NCI-H82 treated with DMSO at 0.1 percent for 48 hours (cell line): Measurements from ENCODE around the gene GSN.

Experiments used
- DNase-seq: peaks from one replicate; lab custom pipeline; 2025; ENCODE audit not compliant: unreplicated experiment; lab: John Stamatoyannopoulos, UW

The GSN gene

GRCh38 chr9:121272401-121272948, 4.5 kb downstream of the GSN start:
- DNase-seq, result no peak

- DNase-seq, result no peak
Observed at GRCh38 chr9:121273064-121273775, 5.3 kb downstream of the GSN start.

GRCh38 chr9:121274851-121275250, 6.9 kb downstream of the GSN start:
- no peak for DNase-seq

GRCh38 chr9:121275781-121276658, 8.1 kb downstream of the GSN start:
- no peak for DNase-seq

GRCh38 chr9:121277026-121277425, 9.1 kb downstream of the GSN start:
- no peak for DNase-seq

- DNase-seq, result no peak
Observed at GRCh38 chr9:121277518-121278295, 9.7 kb downstream of the GSN start.

GRCh38 chr9:121278477-121279261, 10.7 kb downstream of the GSN start:
- peak; percentile 29 for DNase-seq

GRCh38 chr9:121279776-121280388, 11.9 kb downstream of the GSN start:
- no peak for DNase-seq

- DNase-seq, result no peak
Observed at GRCh38 chr9:121280715-121281613, 13.0 kb downstream of the GSN start.

DNA sequence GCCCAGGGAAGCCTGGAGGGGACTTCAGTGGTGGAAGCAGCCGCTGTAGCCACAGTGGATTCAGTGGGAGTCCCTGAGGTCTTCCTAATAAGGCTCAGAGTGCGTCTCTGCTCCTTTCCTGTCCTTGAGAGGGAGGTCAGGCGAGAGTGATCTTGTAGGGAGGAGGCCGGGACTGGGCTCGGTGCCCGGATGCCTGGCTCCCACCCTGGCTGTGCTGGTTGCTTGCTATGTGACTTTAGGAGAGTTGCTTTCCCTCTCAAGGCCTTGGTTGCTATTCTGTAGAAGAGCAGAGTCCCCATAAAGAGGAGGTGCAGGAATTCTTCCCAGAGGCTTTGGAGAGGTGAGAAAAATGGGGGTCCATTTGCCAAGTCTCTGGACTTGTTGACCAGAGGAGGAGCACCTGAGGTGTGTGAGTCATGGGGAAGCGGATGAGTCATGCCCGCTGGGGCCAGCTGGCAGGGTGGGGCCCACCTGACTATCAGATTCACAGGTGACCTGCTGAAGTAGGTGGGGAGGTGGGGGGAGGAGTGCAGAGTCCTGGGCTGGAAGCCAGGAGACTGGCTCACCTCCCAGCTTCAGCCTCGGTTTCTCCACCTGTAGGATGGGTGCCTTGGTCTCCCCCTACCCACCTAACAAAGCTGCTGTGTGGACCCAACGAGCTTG, 13.8 kb downstream of the GSN start:
- no peak for DNase-seq

DNA sequence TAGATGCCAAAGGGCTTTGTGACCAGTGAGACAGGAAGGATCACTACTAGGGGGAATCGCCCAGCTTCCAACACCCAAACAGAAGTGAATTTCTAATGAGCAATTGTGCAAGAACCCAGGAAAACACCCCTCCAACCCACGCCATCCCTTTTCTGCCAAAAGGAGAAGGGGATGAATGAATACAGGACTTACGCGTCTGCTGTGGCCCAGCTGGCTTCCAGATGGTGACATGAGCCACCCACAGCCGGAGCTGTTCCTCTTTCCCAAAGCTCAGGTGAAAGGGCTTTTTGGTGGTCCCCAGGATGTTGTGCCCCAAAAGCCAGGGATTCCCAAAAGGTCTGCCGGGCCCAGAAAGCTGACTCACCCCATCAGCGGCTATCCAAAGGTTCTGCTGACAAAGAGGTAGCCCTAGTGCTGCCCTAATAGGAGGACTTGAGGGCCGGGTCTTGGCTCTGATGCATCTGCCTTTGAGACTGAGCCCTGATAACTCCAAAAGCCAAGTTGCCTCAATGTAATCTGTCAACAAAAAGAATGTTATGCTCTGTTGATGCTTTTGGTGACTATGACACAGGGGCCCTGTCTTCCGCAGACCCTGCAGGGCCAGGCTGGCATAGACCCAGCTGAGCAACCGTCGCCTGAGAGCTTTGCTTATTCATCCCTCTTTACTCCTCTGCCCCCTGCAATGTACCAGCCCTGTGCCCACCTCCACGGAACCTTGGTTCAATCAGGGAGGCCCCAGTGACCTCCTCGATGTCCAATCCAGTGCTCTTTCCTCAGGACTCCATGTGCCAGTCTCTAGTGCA, 14.5 kb downstream of the GSN start:
- no peak for DNase-seq

GRCh38 chr9:121283080-121283398, 15.1 kb downstream of the GSN start:
- no peak for DNase-seq

GRCh38 chr9:121283856-121284732, 16.1 kb downstream of the GSN start:
- no peak for DNase-seq

GRCh38 chr9:121284733-121285451, 16.9 kb downstream of the GSN start:
- no peak for DNase-seq

- no peak for DNase-seq
Observed at GRCh38 chr9:121285835-121286687, 18.1 kb downstream of the GSN start.

DNA sequence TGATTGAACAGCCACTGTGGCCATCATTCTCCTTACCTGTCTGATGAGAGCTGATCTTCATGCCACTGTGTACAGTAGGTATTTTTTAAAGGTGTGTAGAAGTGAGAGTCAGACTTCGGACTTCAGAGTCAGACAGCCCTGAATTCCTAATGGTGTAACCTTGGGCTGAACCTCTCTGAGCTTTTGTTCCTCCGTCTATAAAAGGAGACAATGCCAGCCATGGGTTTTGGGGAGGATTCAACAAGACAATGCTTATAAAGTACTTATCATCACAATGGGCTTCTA, 18.7 kb downstream of the GSN start:
- DNase-seq, result no peak
